Forelimb muscle (tissue), 1 donor: ENCODE results near the gene PHOX2A. TPM values are rescaled to one million over a fixed set of nuclear protein-coding genes. Genes with fewer than 3 reads are reported as not detected.

Source experiments
- DNase-seq: peaks from one replicate; pipeline ENCODE4 v3.0.0-alpha.2; 2013; ENCODE audit warnings: low read depth
- polyA plus RNA-seq: library from polyadenylated mRNA; unstranded; fragments of 120-200 nt; gene quantifications from one replicate; pipeline ENCODE4 v1.2.1, GENCODE V29; 2013; ENCODE audit not compliant: insufficient read length

PHOX2A gene
- polyA plus RNA-seq, 1 donor: not detected

DNA sequence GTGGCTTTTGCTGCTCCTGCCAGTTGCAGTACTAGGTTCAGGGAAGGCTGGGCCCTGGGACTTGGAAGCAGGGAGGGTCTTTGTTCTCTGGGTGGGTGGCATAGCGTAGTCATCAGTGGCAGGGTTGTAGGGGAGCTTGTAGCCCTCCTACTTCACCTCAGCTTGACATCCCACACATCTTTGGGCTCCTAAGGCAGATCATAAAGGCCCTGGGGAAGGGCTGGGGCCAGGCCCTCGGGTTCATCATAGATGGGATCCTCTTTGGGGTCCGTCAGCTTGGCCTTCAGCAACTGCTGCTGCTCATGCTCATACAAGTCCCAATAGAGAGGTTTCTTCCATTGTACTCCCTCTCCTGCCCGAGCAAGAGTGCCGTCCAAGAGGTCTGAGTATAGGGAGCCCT is 6.0 kb upstream of the PHOX2A start:
- no peak for DNase-seq

DNA sequence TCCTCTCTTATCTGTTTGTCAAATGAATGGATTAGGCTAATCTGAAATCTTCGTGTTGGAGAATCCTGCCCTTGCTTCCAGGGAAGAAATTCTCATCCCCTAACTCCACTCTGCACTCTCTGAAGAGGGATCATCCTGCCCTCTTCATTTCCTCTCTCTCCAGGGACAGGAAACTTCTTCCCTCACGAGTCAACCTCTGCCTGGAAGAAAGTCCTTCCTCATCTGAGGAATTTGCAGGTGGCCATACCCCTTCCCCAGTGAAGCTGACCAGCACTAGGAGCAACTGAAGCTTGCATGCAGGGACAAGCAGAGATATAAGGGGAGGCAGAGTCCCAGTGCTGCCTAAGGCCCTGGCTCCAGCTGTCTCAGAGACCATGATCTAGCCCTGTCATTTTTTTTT is 3.6 kb upstream of the PHOX2A start:
- DNase-seq: no peak

- DNase-seq: no peak
Observed at GRCh38 chr11:72245263-72245816, 1.4 kb upstream of the PHOX2A start.

DNA sequence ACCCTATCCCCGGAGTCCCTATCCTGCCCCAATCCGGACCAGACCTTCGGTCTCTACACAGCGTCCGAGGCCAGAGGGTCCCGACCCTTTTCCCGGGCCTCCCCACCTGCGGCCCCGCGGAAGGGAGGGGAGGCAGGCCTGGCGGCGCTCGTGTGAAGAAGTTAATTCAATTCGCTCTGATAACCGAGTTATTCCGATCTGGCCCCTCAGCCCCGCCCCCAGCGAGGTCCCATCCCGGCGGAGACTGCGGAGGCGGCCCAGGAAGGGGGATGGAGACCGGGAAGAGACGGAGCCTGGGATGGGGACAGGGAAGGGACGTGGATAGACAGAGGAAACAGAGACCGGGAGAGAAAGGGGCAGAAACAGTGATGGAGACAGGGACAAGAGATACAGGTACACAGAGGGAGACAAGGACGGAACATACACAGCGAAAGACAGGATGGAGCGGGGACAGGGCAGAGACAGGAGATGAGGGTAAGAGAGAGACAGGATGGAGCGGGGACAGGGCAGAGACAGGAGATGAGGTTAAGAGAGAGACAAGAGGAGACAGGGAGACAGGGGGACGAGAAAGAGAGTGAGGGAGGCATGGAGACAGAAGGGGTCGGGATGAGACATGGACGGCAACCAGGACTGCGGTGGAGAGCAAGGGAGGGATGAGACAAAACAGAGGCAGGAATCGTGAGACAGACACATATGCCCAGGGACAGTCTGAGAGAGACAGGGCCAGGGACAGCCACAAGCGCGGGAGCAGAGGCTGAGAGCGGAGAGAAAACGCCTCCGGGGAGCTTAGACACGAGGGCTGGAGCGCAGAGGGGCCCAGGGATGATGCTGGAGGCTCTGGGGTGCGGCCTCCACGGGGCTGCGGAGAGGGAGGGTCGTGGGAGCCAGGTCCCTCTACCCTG is 636 bp upstream of the PHOX2A start:
- no peak for DNase-seq

DNA sequence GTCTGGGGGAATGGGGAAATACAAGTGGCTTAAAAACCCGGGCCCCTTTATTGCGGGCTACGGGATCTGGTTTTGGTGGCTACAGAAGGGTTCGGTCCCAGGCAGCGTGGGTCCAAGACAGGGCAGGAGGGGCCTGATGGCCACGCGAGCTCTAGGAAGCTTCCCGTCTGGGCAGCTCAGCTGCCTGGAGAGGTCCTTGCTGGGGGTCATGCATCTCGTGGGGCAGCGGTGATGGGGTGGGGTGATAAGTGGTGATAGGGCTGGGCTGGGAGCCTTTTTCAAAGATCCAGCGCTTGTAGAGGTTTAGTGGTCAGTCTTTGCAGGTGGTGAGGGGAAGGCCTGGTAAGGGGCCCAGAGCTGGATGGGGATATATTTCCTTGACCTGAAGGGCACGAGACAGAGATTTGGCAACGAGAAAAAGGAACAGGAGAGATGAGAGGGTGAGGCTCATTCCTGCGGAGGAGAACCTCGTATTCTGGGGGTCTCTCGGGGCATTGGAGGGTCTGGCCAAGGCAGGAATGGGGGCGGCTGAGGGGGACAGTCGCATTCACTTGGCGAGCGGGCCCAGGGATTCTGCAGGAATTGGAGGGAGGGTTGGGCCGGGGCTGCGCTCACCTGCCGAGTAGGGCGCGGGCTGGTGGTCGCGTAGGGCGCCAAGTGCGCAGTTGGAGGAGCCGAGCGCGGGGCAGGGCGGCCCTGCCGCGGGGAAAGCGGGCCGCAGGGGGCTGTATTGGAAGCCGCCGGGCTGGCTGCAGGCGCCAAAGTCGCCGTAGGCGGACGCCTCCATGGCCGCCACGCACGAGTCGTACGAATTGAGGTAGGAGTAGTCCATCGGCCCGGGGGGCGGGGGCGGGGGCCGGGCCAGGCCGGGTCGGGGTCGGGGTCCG is 560 bp downstream of the PHOX2A start:
- DNase-seq: no peak

DNA sequence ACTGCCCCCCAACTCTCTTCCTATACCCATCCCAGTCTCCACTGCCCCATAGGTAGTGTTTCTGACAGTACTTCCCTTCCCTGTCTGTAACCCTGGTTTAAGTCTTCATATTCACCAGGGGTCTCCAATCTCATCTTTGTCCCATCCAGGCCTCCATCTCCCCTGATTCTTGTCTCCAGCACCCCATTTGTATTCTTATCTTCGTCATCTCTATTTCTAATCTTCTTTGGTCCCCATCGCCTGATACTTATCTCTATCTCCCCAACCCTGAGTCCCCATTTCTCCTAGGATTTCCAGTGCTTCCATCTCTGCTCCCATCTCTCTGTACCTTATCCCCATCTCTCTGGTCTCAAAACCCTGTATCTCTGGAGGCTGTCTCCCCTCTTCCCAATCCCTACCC is 1.8 kb downstream of the PHOX2A start:
- no peak for DNase-seq

- no peak for DNase-seq
Observed at GRCh38 chr11:72241291-72241781, 2.6 kb downstream of the PHOX2A start.

DNA sequence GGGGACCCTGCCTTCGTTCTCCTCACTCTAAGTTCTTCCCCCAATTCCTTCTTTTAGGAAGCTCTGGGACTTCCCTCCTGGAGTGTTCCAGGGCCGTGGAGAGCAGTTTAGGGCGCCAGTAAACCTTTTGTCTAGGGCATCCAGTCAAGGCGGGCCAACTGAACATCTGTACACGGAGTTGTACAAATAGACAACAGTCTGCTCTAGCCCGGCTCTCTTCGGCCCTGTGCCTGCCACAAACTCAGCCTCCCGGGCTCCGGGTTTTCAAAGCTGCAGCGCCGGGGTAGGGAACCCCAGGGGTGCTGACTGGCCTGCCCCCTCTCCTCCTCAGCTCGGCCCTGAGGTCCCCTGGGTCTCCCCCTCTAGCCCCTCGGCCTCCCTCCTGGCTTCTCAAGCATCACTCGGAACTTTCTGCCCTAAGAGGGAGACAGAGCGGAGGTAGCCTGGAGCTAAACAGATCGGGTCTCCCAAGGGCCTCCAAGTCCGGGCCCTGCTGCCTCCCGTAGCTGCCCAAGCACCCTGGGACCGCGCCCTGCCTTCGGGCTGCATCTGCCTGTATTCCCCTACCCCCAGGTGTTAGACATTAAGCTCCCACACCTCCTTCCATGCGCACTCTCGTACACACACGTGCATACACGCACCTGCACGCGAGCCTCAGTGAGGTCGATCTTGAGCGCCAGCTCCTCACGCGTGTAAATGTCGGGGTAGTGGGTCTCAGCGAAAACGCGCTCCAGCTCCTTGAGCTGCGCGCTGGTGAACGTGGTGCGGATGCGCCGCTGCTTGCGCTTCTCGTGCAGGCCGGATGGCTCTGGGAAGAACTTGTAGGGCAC is 3.3 kb downstream of the PHOX2A start:
- DNase-seq: no peak

GRCh38 chr11:72239849-72240460 is 4.0 kb downstream of the PHOX2A start:
- DNase-seq: no peak

GRCh38 chr11:72239313-72239848 is 4.6 kb downstream of the PHOX2A start:
- no peak for DNase-seq

DNA sequence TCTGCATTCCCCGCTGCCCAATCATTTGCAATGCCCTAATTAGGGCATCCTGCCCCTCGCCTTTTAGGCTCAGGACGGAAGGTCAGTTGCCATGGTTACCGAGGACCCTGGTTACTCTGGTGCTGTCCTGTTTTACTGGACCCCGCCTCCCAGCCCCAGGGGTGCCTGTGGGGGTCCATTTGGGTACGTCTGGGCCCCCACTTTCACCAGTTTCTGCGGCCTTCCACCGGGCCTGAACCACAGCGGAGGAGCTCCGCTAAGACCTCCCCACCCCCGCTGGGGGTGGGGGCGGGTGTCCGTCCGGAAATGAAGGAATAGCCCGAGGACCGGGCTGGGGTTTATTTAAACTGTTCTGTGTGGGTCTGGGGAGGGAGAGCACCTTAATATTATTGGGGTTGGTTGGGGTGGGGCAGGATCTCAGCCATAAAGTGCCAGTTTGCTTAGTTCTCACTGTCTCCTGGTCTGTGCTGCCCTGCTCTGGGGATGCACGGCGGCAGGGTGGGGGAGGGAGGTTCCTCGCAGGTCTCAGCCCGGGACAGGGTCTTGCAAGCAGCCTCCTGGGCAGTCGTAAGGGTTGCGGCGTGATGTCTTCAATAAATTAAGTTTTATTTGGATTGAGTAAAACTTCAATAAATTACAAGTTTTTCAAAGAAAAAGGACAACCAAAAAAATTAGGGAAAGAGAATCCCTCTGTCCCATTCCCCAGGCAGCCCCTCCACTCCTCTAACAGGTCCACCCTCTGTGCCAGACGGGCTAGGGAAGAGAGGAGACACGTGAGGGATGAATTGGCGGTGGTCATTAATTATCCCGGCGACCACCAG is 5.3 kb downstream of the PHOX2A start:
- DNase-seq: no peak

DNA sequence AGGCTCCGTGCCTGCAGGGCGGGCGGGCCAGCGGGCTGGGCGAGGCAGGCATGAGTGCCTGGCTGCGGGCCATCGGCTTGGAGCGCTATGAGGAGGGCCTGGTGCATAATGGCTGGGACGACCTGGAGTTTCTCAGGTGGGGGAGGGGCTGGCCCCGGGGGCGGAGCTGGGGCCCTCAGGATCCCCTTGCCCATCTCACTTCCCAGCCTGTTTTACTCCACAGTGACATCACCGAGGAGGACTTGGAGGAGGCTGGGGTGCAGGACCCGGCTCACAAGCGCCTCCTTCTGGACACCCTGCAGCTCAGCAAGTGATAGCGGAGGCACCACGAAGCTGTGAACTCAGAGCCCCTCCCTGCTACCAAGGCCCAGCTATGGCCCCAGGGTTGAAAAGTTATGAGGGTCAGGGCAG is 5.9 kb downstream of the PHOX2A start:
- DNase-seq: no peak

- DNase-seq: no peak
Observed at GRCh38 chr11:72237112-72237931, 6.7 kb downstream of the PHOX2A start.

DNA sequence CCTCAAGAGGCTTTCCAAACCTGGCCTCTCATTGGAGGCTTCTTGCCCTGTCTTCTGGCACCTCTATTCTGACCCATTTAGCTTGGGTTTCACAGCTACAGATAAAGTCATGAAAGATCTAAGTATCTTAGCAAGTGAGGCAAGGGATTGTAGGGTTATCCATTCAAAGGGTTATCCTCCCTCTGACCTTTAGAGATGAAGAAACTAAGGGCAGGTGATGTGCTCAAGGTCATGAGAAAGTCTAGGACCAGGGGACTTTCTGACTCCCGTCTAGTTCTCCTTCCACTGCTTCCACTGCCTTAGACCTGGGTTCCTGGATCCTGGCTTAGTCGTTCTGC is 7.2 kb downstream of the PHOX2A start:
- DNase-seq: no peak

DNA sequence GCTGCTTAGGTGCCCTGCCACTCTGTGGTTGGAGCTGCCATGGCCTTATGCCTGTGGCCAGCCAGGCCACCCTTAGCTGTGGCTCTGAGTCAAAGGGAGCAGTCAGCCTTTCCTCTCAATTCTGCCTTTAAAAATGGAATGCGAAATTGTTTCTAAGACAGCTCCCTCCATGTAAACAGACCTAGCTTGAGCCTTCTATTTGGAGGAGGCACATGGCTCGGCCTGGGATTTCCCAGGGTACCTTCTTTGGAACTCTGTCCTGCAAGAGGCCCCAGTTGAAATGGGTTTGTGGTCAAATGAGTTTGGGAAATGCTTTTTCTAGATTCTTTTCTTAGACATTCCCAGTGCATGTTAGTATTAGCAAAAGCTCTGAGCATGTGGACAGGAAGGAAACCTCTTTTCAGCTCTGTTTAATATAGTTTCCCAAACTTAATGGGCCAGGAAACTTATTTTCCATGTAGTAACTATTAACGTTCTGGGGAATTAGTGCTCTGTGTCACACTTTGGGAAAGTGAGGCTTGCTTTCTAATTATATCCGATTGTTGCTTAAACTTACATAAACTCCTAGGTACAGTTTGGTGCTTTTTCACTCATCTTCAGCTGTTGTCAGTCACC is 7.8 kb downstream of the PHOX2A start:
- DNase-seq: no peak

DNA sequence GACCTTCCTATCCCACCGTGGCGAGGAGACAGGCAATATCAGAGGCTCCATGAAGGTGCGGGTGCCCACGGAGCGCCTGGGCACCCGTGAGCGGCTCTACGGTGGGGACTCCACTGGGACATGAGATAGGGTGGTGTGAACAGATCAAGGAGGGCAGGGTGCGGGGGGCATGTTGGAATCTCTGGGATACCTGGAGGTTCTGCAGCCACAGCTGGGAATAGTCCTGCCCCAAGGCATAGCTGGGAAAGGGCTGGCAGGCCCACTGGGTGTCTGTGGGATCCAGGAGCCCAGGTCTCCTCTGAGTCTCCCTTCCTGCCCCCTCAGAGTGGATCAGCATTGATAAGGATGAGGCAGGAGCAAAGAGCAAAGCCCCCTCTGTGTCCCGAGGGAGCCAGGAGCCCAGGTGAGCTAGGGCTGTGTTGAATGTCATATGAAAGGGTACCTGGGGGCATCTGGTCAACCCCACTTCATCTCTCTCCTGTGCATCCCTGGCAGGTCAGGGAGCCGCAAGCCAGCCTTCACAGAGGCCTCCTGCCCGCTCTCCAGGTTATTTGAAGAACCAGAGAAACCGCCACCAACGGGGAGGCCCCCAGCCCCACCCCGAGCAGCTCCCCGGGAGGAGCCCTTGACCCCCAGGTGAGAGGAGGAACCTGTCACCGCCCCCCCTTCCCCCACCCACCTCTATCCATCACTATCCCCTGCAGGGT is 8.5 kb downstream of the PHOX2A start:
- no peak for DNase-seq

- DNase-seq: no peak
Observed at GRCh38 chr11:72234920-72235319, 9.1 kb downstream of the PHOX2A start.

- DNase-seq: no peak
Observed at GRCh38 chr11:72234514-72234830, 9.5 kb downstream of the PHOX2A start.
